HCT116 (cell line): ENCODE results near the gene GABBR2.

Experiments used
- CBX3 ChIP-seq: IDR thresholded peaks from 2 replicates; pipeline ENCODE4 v1.6.1; 2012; ENCODE audit warnings: low read depth
- CEBPB ChIP-seq: IDR thresholded peaks from 2 replicates; pipeline ENCODE4 v1.6.1; 2012; ENCODE audit warnings: low read depth
- CTCF ChIP-seq, 3 experiments: fragments of 200-600 bp in 1 of 3; sonication (generic) in 1 of 3; IDR thresholded peaks in 2 of 3; conservative IDR thresholded peaks in 1 of 3; 2 replicates each; pipeline ENCODE4 v1.5.1; 2012 to 2017; ENCODE audit warnings: low read depth in 2 of 3, low read length in 2 of 3, antibody characterized with exemption in 1 of 3, borderline replicate concordance in 1 of 3, control low read depth in 1 of 3, mild to moderate bottlenecking in 1 of 3, mixed read lengths in 1 of 3, mixed run types in 1 of 3, moderate library complexity in 1 of 3; ENCODE audit not compliant: insufficient read depth in 1 of 3
- MAX ChIP-seq: IDR thresholded peaks from 2 replicates; pipeline ENCODE4 v1.6.1; 2012
- POLR2AphosphoS5 ChIP-seq: IDR thresholded peaks from 2 replicates; pipeline ENCODE4 v1.6.1; 2011; ENCODE audit warnings: mild to moderate bottlenecking, low read depth, low read length, moderate library complexity
- RAD21 ChIP-seq: IDR thresholded peaks from 2 replicates; pipeline ENCODE4 v1.6.1; 2012; ENCODE audit warnings: low read depth, mild to moderate bottlenecking
- REST ChIP-seq: IDR thresholded peaks from 2 replicates; pipeline ENCODE4 v1.6.1; 2012; ENCODE audit warnings: low read depth
- SRF ChIP-seq: IDR thresholded peaks from 2 replicates; pipeline ENCODE4 v1.6.1; 2012; ENCODE audit warnings: low read depth
- ZBTB33 ChIP-seq: IDR thresholded peaks from 2 replicates; pipeline ENCODE4 v1.6.1; 2011; ENCODE audit warnings: mild to moderate bottlenecking, low read length, moderate library complexity; ENCODE audit not compliant: insufficient replicate concordance; ENCODE audit errors: extremely low read depth
- ZNF274 ChIP-seq: fragments of 200-500 bp; sonication (Bioruptor generic); IDR thresholded peaks from 2 replicates; pipeline ENCODE4 v1.6.1; 2014; ENCODE audit warnings: mild to moderate bottlenecking, low read depth, low read length, inconsistent platforms

- TF ChIP-seq CTCF (IDR thresholded peaks at IDR 0.05 in 2 of 3, conservative IDR thresholded peaks at IDR 0.05 in 1 of 3; ENCODE audit: borderline replicate concordance in 1 of 3, insufficient read depth in 1 of 3, low read depth in 2 of 3, low read length in 2 of 3) = no peak
- TF ChIP-seq MAX = no peak
- no peak for TF ChIP-seq CEBPB
- no peak for TF ChIP-seq RAD21
- no peak for TF ChIP-seq REST
- no peak for TF ChIP-seq SRF
- TF ChIP-seq ZBTB33 = no peak
- TF ChIP-seq ZNF274 = no peak
- no peak for TF ChIP-seq CBX3
- no peak for TF ChIP-seq POLR2AphosphoS5
Observed at GRCh38 chr9:98568909-98569469, 139.7 kb downstream of the GABBR2 start.
